Activated naive CD8-positive, alpha-beta T cell treated with anti-CD3 and anti-CD28 coated beads for 36 hours (primary cell): Measurements from ENCODE around the gene ZNF823. TPM values are rescaled to one million over a fixed set of nuclear protein-coding genes. Genes with fewer than 3 reads are reported as not detected.
A peak's percentile ranks its signal among the peaks of the same experiment; 100 is the strongest.
"Not testable (repeated sequence)": the region's sequence is repeated elsewhere in the genome, so short reads cannot be mapped to it uniquely, and the experiment has no call there.

Experiments
- DNase-seq: peaks from one replicate; pipeline ENCODE4 v3.0.0; 2021
- H3K27ac Mint-ChIP-seq: one replicate; pipeline ENCODE4 v1.8.0; 2022; ENCODE audit warnings: mild to moderate bottlenecking, moderate library complexity, mixed read lengths
- H3K27me3 Mint-ChIP-seq: one replicate; pipeline ENCODE4 v1.8.0; 2022; ENCODE audit warnings: mild to moderate bottlenecking, mixed read lengths
- H3K36me3 Mint-ChIP-seq: one replicate; pipeline ENCODE4 v1.8.0; 2021; ENCODE audit warnings: mild to moderate bottlenecking, mixed read lengths
- H3K4me1 Mint-ChIP-seq: one replicate; pipeline ENCODE4 v1.8.0; 2021; ENCODE audit warnings: mixed read lengths
- H3K4me3 Mint-ChIP-seq: one replicate; pipeline ENCODE4 v1.8.0; 2022; ENCODE audit warnings: mild to moderate bottlenecking, moderate library complexity, mixed read lengths
- H3K9me3 Mint-ChIP-seq: one replicate; pipeline ENCODE4 v1.8.0; 2022; ENCODE audit warnings: mixed read lengths
- total RNA-seq, 2 experiments: library from RNA; stranded (reverse); gene quantifications; one replicate each; pipeline ENCODE4 v1.2.3, GENCODE V29; 2021

The ZNF823 gene
- total RNA-seq, 2 experiments from 2014 or later: 2.2 to 3.6 TPM

- Mint-ChIP-seq H3K4me3 (no peak overlapping the region), H3K27me3 (peaks cover 24% of the 10 kb centered on the region), H3K4me1 (no peaks in the 10 kb centered on the region), H3K9me3 (no peaks in the 10 kb centered on the region), H3K36me3 (no peaks in the 10 kb centered on the region), H3K27ac (no peak overlapping the region)
- no peak for DNase-seq
Observed at GRCh38 chr19:11699931-11700794, 38.6 kb downstream of the ZNF823 start.

GRCh38 chr19:11698231-11698630, 40.5 kb downstream of the ZNF823 start:
- Mint-ChIP-seq H3K27ac (no peak overlapping the region), H3K36me3 (peaks cover 1% of the 10 kb centered on the region), H3K4me1 (peaks cover 14% of the 10 kb centered on the region), H3K9me3 (no peaks in the 10 kb centered on the region), H3K4me3 (no peak overlapping the region), H3K27me3 (peaks cover 42% of the 10 kb centered on the region)
- DNase-seq: no peak

- no peak overlapping the region for H3K4me3 Mint-ChIP-seq
Observed at GRCh38 chr19:11697284-11697855, 41.4 kb downstream of the ZNF823 start.

GRCh38 chr19:11694533-11695439, 44.0 kb downstream of the ZNF823 start:
- Mint-ChIP-seq H3K9me3 (no peaks in the 10 kb centered on the region), H3K4me3 (peak overlapping the region; percentile 94), H3K36me3 (peaks cover 1% of the 10 kb centered on the region), H3K4me1 (peaks cover 14% of the 10 kb centered on the region), H3K27me3 (peaks cover 62% of the 10 kb centered on the region), H3K27ac (peak overlapping the region; percentile 79)
- DNase-seq: peak; percentile 91

More at GRCh38 chr19:11697284-11697855, 41.4 kb downstream of the ZNF823 start:
- H3K27ac Mint-ChIP-seq: no peak overlapping the region
- H3K9me3 Mint-ChIP-seq: no peaks in the 10 kb centered on the region
- peaks cover 1% of the 10 kb centered on the region for H3K36me3 Mint-ChIP-seq
- DNase-seq: no peak
- H3K27me3 Mint-ChIP-seq: peaks cover 49% of the 10 kb centered on the region
- H3K4me1 Mint-ChIP-seq: peaks cover 14% of the 10 kb centered on the region

- Mint-ChIP-seq H3K4me1 (peaks cover 14% of the 10 kb centered on the region), H3K27ac (no peak overlapping the region), H3K9me3 (no peaks in the 10 kb centered on the region), H3K4me3 (peak overlapping the region; percentile 75), H3K27me3 (peaks cover 66% of the 10 kb centered on the region), H3K36me3 (peaks cover 1% of the 10 kb centered on the region)
- DNase-seq: no peak
Observed at GRCh38 chr19:11693505-11694499, 44.9 kb downstream of the ZNF823 start.

GRCh38 chr19:11692127-11692790, 46.5 kb downstream of the ZNF823 start:
- Mint-ChIP-seq H3K27ac (no peak overlapping the region), H3K36me3 (peaks cover 5% of the 10 kb centered on the region), H3K4me3 (no peak overlapping the region), H3K9me3 (peaks cover 3% of the 10 kb centered on the region), H3K27me3 (peaks cover 70% of the 10 kb centered on the region), H3K4me1 (peaks cover 14% of the 10 kb centered on the region)
- DNase-seq: no peak

GRCh38 chr19:11685676-11686650, 52.8 kb downstream of the ZNF823 start:
- Mint-ChIP-seq H3K27me3 (peaks cover 21% of the 10 kb centered on the region), H3K36me3 (peaks cover 12% of the 10 kb centered on the region), H3K27ac (no peak overlapping the region), H3K4me1 (peaks cover 4% of the 10 kb centered on the region), H3K4me3 (no peak overlapping the region), H3K9me3 (peaks cover 26% of the 10 kb centered on the region)
- DNase-seq: no peak

- H3K4me1 Mint-ChIP-seq: peaks cover 4% of the 10 kb centered on the region
Observed at GRCh38 chr19:11684987-11685675, 53.6 kb downstream of the ZNF823 start.

GRCh38 chr19:11680689-11681302, 58.0 kb downstream of the ZNF823 start:
- H3K4me1 Mint-ChIP-seq: peaks cover 2% of the 10 kb centered on the region
- DNase-seq: no peak
- H3K36me3 Mint-ChIP-seq: peaks cover 17% of the 10 kb centered on the region
- peaks cover 10% of the 10 kb centered on the region for H3K27me3 Mint-ChIP-seq
- H3K9me3 Mint-ChIP-seq: peaks cover 25% of the 10 kb centered on the region
- no peak overlapping the region for H3K27ac Mint-ChIP-seq
- no peak overlapping the region for H3K4me3 Mint-ChIP-seq

More at GRCh38 chr19:11684987-11685675, 53.6 kb downstream of the ZNF823 start:
- peaks cover 18% of the 10 kb centered on the region for H3K27me3 Mint-ChIP-seq
- H3K9me3 Mint-ChIP-seq: peaks cover 30% of the 10 kb centered on the region
- no peak overlapping the region for H3K4me3 Mint-ChIP-seq
- peaks cover 15% of the 10 kb centered on the region for H3K36me3 Mint-ChIP-seq
- no peak overlapping the region for H3K27ac Mint-ChIP-seq
- no peak for DNase-seq

GRCh38 chr19:11678504-11678903, 60.2 kb downstream of the ZNF823 start:
- DNase-seq: no peak
- H3K27ac Mint-ChIP-seq: no peak overlapping the region

GRCh38 chr19:11676661-11677600, 61.8 kb downstream of the ZNF823 start:
- DNase-seq, H3K4me1 Mint-ChIP-seq: not testable (repeated sequence)
- H3K27me3 Mint-ChIP-seq: peaks cover 43% of the 10 kb centered on the region

More at GRCh38 chr19:11678504-11678903, 60.2 kb downstream of the ZNF823 start:
- Mint-ChIP-seq H3K36me3 (peaks cover 11% of the 10 kb centered on the region), H3K9me3 (peaks cover 15% of the 10 kb centered on the region), H3K4me3 (no peak overlapping the region), H3K4me1 (peaks cover 4% of the 10 kb centered on the region), H3K27me3 (peaks cover 31% of the 10 kb centered on the region)

More at GRCh38 chr19:11676661-11677600, 61.8 kb downstream of the ZNF823 start:
- Mint-ChIP-seq H3K36me3 (peaks cover 11% of the 10 kb centered on the region), H3K9me3 (peaks cover 15% of the 10 kb centered on the region)
- not testable (repeated sequence) for H3K27ac Mint-ChIP-seq, H3K4me3 Mint-ChIP-seq
